IPS-18c (cell line): ENCODE data around the gene FTO.

Source experiments
- H3K4me3 ChIP-seq: 2 replicates; pipeline ENCODE4 v1.7.0; 2013; ENCODE audit warnings: low read depth, mild to moderate bottlenecking, low read length, moderate library complexity; ENCODE audit not compliant: insufficient read depth
- H3K9me3 ChIP-seq: one replicate; pipeline ENCODE4 v1.6.1; 2013; ENCODE audit warnings: mild to moderate bottlenecking, low read length, moderate library complexity; ENCODE audit not compliant: control insufficient read depth, insufficient read depth

Gene FTO

DNA sequence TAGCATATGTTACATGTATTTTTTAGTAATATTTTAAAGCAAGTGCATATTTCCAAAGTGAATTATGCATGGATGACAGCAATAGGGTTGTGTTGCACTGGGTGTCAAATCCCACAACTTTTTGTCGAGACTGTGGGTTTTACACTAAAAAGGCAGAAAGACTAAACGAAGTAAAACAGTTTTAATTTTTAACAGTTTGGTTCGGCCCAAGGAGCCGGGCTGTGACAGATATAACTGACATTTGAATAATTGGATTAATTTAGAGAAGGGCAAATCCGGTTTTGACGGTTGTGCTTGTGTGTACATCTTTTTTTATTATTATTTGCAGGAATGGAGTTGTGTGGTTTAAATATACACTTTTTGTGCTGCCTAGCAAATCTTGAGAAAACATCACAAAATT lies 263.6 kb downstream of the FTO start:
- Histone ChIP-seq H3K4me3 (no peak overlapping the region), H3K9me3 (no peaks in the 10 kb centered on the region)

DNA sequence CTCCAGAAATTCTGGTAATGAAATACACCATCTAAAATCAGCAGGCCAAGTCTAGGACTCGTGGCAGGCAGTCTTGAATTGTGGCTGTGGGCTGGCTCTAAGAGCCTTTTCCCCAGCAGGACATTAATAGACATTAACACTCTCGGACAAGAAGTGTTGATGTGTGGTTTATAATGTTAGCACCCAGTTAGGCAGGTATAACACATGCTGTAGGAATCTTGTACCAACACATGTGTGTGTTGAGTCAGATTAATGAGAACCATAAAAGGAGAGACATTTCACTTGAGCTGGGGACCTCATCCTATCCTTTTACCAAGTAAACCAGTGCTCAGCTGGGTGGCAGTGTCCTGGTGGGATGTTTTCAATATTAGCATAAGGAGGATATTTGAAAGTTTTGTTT lies 264.5 kb downstream of the FTO start:
- Histone ChIP-seq H3K9me3 (no peaks in the 10 kb centered on the region), H3K4me3 (no peak overlapping the region)

DNA sequence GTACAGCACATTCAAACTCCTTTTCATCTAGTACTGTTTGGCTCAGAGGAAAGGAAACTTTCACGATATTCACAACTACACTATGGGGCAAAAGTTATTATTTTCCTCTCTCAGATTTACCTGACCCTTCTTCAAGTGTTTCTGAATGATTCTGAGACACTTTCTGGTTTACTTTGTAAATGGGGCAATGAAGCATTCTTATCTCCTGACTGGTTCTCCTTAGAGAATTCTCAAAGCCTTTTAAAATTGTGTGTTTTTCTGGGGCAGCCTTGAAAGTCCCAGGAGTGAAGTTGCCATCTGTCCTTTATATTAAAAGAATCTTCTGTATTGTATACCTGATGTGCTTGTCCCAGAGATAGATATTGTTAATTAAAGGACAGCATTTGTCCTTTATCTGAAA lies 264.9 kb downstream of the FTO start:
- no peaks in the 10 kb centered on the region for H3K9me3 ChIP-seq
- no peak overlapping the region for H3K4me3 ChIP-seq

DNA sequence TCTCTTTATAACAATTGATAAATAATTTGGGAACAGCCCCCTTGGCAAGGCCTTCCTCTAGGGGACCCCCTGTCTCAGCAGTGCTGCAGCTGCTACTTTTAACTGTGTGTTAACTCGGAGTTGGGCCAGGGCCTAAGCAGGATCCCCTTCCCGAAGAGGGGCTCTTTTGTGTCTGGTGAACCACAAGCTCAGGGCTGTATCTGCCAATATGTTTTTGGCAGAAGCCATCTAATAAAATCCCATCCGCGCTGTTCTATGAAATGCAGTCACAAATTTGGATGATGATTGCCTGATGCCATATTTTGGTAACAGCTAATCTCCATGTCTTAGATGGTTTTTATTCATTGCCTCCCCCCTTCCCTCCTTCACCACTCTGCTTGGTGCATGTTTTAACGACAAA lies 267.7 kb downstream of the FTO start:
- Histone ChIP-seq H3K4me3 (no peak overlapping the region), H3K9me3 (no peaks in the 10 kb centered on the region)

DNA sequence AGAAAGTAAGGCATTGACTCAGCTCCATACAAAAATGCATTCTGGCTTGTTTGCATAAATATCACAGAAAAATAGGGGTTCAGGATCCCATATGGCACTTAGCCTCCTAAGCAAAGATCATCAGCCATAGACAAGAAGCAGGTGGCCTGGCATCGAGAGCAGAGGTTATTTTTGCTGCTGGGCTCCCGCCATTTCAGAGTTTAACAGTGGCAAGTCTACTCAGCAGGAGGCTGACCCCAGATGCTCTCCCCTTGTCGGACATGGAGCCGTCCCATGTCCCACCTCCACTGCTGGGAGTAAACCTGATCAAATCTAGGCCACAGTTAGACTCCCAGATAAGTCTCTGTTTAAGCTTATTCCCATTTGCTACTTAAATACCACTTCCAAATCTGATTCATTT lies 269.1 kb downstream of the FTO start:
- Histone ChIP-seq H3K4me3 (no peak overlapping the region), H3K9me3 (no peaks in the 10 kb centered on the region)

DNA sequence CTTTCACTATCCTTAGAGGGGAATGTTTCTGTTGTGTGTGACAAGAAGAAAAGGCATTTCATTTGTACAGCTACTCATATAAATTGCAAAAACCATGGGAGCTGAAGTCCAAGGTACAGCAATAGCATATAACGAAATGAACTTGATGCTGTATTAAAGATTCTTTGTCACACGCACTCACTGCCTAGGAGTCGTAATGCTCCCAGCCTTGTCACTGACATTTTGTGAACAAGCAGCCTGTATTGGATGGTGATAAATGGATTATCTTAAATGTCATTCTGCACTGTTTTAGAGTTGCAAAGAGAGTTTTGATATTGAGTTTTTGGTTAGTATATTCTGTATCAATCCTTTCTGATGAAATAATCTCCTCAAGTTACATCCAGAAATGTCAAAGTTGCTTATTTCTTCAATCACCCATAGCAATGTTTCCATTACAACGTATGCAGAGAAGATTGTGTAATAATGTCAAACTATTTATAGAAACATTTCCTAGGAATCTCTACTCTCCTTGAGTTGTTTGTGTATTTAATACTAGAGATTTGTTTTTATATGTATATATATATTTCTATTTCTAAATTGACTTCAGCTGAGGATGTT lies 270.6 kb downstream of the FTO start:
- Histone ChIP-seq H3K9me3 (no peaks in the 10 kb centered on the region), H3K4me3 (no peak overlapping the region)

DNA sequence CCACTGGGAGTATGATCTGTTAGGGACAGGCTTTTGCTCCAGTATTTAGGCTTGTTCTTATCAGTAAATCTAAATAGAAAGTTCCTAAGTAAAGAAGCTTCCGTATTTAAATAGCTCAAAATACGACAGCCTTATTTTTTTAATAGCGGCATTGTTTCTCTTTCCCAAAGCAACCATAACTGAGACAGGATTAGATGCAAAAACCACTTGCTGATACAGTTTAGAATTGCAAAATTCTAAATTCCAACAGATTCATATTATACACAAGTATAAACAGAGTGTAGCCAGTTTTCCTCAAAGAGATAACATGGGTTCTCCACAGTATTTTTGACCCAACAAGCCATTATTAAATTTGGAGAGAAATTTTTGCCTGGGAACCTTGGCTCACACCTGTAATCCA lies 276.7 kb downstream of the FTO start:
- Histone ChIP-seq H3K9me3 (no peaks in the 10 kb centered on the region), H3K4me3 (no peak overlapping the region)

DNA sequence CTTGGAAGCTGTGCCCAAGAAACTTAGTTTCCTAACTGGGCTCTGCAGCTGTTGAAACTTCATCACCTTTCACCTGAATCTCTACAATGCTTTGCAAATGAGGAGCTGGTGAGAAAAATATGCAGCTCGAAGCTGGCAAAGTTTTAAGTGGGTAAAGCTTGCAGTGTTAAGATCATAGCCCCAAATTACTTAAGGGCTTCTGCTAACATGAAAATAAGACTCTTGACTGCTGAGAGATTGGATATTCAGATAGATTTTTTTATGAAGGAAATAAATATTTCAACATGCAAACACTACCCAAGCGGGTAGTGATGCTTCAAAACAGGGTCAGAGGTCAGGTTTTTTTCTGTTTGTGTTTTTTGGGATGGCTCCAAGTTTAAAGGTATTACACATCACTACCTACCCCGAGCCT lies 278.7 kb downstream of the FTO start:
- no peak overlapping the region for H3K4me3 ChIP-seq
- H3K9me3 ChIP-seq, result no peaks in the 10 kb centered on the region

DNA sequence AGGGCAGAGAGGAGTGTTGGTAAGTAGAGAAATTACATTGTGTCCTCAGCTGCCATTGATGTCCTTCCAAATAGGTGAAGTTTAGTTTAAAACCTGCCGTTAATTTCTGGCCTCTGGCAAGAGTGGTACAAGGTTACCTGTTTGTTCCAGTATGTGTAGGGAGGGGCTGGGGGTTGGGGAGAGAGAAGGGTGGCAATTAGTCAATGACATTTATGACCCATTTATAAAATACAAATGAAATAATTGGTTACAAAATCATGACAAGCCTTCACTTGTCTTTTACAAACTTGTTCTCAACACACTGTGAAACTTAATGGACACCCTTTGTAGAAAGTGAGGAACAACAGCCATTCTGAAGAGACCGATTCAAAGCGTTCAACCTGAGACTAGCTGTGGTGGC lies 281.0 kb downstream of the FTO start:
- no peaks in the 10 kb centered on the region for H3K9me3 ChIP-seq
- H3K4me3 ChIP-seq, result no peak overlapping the region

DNA sequence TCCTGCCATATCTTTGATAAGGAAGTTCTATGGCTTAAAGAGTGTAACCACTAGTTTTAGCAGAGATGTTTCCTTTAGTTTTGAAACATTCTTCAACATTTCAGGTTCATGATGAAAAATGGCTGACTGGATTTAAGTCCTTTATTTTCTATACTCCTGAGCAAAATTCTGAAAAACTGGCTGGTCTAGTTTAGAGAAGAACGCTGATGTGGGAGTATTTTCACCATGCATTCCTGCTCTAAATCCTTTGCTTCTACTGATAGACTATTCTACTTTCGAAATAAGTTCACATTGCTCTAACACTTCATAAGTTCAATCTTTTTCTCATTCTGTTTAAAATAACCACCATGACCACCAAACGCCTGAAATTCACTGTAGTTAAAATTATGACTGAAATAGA lies 281.9 kb downstream of the FTO start:
- H3K9me3 ChIP-seq, result no peaks in the 10 kb centered on the region
- H3K4me3 ChIP-seq, result no peak overlapping the region

DNA sequence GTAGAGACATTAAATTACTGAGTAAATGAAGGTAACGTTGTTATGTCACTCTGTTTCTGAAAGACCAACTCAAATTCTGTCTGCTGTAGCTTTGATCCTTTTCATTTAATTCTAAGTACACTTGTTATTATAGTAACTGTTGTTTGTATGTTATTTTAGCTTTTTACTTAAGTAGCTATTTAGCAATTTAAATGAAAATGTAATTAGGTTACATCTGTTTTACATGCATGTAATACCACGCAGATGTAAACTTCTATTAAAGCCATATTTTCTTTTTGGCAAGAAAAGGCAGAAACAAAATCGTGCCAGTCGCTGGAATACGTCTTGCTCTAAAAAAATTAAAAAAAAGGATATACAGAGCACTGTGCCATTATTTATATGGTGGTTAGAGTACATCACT lies 282.8 kb downstream of the FTO start:
- Histone ChIP-seq H3K9me3 (no peaks in the 10 kb centered on the region), H3K4me3 (no peak overlapping the region)

DNA sequence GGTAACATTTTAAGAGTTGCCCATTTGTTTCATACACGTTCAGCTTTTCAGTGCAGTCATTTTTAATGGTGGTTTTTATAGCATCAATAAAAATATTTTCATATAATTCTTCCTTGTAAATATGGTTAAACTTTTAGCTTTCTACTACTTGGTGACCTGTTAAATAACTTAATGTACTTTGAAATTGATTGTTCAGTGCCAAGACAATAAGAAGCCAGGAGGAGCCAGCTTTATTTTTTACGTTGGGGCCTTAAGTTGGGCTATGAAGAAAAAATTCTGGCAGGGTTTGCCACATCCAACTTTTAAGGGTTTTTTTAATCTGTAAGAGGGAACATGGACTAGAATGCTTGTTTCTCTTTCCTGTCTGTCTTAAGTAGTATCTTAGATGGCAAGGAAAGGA lies 284.2 kb downstream of the FTO start:
- H3K4me3 ChIP-seq, result no peak overlapping the region
- H3K9me3 ChIP-seq, result no peaks in the 10 kb centered on the region

DNA sequence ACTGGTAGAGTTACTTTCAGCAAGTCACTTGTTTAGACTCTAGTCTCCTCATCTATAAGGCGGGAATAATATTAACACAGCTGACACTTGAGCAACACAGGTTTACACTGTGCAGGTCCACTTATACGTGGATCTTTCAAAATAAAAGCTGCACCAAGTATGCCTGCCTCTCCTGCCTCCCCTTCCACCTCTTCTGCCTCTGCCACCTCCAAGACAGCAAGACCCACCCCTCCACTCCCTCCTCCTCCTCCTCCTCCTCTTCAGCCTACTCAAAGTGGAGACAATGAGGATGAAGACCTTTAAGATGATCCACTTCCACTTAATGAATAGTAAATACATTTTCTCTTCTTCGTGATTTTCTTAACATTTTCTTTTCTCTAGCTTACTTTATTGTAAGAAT lies 285.6 kb downstream of the FTO start:
- no peaks in the 10 kb centered on the region for H3K9me3 ChIP-seq
- no peak overlapping the region for H3K4me3 ChIP-seq

DNA sequence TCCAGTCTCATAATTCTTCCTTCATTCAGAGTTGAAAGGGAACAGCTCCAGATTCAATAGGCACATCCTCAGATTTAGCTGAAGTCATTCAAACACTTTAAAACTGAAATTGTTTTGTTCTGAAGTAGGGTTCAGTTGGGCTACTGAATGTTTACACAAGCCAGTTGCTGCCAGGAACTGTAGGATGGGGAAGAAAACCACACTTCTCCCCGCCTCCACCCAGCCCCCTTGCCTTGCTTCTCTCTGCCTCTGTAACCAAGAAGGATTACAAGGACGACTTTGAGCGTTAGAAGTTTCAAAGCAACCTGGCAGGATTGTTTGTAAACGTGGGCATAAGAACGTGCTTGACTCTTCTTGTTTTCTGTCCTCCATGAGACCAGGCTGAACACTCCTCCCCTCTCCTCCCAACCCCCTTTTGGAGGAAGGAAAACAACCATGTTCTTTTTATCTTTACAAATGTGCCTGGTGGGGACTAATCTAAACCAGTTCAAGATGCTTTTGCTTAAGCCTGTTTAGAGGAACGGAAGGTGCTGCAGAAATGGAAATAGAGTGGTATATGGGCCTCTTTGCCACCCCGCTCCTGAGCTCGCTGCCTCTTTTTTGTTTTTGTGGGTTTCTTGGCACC lies 287.9 kb downstream of the FTO start:
- H3K4me3 ChIP-seq, result no peak overlapping the region
- H3K9me3 ChIP-seq, result no peaks in the 10 kb centered on the region

DNA sequence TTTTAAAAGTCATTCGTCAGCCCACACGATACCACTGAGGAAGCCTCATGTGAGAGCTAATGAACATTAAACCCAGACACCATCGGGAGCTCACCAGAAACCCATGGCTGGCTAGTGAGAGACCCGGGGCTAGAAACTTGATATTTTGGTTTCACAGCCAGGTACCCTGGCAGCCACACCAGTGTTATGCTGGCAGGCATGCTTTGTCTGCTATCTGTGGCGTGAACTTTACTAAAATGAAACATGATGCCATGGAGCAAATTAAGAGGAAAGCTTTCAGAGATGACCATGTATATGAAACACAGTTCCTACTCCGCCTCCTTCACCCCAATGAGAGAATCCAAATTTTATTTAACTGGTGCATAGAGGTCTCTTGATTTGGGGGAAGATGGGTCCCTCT lies 291.4 kb downstream of the FTO start:
- no peak overlapping the region for H3K4me3 ChIP-seq
- H3K9me3 ChIP-seq, result no peaks in the 10 kb centered on the region

DNA sequence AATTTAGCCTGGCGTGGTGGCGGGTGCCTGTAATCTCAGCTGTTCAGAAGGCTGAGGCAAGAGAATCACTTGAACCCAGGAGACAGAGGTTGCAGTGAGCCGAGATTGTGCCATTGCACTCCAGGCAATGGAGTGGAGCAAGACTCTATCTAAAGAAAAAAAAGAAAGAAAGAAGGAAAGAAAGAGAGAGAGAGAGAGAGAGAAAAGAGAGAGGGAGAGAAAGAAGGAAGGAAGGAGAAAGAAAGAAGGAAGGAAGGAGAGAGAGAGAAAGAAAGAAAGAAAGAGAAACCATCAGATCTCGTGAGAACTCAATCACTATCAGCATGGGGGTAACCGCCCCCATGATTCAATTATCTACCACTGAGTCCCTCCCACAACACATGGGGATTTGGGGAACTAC lies 293.0 kb downstream of the FTO start:
- Histone ChIP-seq H3K4me3 (no peak overlapping the region), H3K9me3 (no peaks in the 10 kb centered on the region)

DNA sequence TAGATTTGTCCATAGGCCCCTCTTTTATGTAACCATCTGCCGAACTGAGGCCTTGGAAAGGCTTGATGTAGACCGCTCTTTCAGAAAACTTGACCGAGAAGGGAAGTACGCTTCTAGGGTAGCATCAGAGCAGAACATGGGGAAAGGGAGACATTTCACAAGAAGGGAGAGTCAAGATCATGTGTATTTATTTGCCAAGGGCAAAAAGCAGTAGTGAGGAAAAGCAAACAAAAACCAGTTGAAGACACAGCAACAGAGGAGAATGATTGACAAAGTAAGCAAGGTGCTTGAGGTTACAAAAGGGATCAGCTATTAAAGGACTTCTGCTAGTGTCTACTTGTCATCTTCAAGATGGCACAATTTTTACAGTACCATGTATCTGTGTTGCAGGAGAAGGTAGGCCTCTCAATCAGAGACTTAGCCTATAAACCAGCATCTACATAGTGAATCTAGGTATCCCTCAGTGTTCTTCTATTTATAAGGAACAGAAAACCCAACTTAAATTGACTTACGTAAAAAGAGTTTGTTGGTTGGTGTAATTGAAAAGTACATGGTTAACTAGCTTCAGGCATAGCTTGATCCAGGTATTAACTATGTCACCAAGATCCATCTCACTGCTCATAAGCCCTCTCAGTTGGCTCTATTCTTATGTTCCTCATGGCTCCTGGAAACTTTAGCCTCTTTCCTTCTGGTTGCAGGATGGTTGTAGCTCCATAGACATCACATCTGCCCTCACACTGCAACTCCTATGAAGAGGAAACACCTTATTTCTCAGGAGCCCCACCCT lies 294.3 kb downstream of the FTO start:
- H3K4me3 ChIP-seq, result no peak overlapping the region
- no peaks in the 10 kb centered on the region for H3K9me3 ChIP-seq

DNA sequence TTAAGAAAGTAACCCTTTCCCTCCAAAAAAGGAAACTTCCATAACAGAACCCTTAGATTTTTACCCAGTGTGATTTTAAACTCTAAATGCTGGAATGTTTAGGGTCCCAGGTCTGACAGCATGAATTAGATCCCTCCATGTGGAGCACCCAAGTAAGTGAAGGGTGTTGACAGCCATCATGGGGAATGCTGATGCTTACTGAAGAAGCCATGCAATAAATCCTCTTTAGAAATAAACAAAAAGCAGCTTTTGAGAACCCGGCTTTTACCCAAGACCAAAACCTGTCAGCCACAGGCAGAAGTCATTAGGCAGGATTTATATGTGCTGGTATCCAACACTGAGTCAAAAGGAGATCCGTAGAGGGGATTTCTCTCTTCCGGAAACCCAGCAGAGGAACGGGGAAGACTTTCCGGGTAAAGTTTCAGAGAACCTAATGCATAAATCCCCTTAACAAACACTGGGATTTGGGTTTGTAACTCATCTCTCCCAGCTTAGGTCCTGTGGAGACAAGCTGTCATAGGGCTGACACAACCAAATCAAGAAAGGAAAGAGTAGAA lies 295.1 kb downstream of the FTO start:
- Histone ChIP-seq H3K9me3 (no peaks in the 10 kb centered on the region), H3K4me3 (no peak overlapping the region)
